Activated CD4-positive, alpha-beta T cell treated with anti-CD3 and anti-CD28 coated beads, Interleukin-2, Interleukin-4, amounts not matched to agents 100 ng/mL and 50 ng/mL, durations not matched to agents 16 hours and 8 hours (primary cell): ENCODE results near the gene LPIN1.

Experiments
- DNase-seq: peaks from one replicate; pipeline ENCODE4 v3.0.0-alpha.2; 2020; ENCODE audit warnings: low spot score

Gene LPIN1

GRCh38 chr2:11762799-11763461 lies 16.5 kb downstream of the LPIN1 start:
- no peak for DNase-seq

GRCh38 chr2:11764359-11764758 lies 17.9 kb downstream of the LPIN1 start:
- DNase-seq = no peak

DNA sequence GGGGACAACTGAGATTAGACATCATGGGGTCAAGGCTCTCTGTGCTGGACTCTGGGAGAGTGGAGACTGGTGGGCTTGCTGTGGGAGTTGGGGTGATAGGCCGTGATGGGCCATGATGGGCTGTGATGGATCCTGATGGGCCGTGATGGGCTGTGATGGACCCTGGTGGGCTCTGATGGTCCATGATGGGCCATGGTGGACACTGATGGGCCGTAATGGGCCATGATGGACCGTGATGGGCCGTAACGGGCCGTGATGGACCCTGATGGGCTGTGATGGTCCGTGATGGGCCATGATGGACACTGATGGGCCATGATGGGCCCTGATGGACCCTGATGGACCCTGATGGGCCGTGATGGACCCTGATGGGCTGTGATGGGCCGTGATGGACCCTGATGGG lies 18.5 kb downstream of the LPIN1 start:
- DNase-seq = no peak

DNA sequence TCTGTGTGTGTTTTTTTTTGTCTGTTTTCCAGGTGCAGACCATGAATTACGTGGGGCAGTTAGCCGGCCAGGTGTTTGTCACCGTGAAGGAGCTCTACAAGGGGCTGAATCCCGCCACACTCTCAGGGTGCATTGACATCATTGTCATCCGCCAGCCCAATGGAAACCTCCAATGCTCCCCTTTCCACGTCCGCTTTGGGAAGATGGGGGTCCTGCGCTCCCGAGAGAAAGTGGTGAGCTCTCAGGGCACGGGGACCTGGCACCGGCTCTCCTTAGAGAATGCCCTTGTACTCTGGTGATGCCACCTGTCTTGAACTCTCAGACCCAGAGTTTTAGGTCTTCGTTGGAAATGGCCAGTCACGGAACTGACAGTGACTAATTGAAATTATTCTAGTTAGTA lies 19.1 kb downstream of the LPIN1 start:
- no peak for DNase-seq

GRCh38 chr2:11766016-11766415 lies 19.6 kb downstream of the LPIN1 start:
- DNase-seq = no peak

DNA sequence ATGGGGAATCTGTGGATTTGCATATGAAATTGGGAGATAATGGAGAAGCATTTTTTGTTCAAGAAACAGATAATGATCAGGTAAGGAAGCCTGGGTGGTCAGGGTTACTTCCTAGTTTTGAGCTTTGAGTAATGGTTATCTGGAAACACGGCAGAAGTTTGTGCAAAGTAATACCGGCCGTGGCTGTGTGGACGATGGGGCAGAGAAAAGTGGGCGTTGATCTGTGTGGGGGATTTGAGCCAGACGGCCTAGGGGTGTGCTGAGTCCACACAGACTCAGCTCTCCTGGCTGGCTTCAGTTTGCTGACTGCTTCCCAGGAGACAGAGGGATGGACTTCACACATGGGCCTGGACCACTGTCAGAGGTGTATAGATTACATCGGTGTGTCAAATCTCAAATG lies 21.3 kb downstream of the LPIN1 start:
- DNase-seq = no peak

DNA sequence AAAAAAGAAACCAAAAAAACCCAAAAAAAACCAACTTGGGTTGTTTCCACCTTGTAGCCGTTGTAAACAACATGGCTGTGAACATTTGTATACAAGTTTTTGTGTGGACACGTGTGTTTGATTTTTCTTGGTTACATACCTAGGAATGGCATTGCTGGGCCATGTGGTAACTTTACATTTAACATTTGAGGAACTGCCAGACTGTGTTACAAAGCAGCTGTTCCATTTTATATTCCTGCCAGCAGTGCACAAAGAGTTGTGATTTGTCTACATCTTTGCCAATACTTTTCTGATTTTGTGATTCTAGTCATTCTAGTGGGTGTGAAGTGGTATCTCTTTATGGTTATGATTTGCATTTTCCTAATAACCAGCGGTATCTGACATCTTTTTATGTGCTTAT lies 22.5 kb downstream of the LPIN1 start:
- DNase-seq = no peak

DNA sequence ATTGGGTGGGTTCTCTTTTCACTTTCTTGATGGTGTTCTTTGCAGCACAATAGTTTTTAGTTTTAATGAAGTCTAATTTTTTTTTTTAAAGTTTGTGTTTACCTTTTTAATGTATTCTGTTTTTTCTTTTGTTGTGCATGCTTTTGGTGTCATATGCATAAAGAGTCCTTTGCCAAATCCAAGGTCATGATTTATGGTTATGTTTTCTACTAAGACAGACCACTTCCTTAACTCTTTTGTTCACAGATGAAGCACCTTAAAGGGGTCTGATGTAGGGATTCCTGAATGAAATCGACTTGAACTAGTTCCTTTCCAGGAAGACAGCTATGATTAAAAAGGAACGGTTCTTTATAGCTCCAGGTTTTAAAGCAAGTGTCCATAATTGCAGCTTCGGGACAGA lies 23.1 kb downstream of the LPIN1 start:
- DNase-seq = no peak

DNA sequence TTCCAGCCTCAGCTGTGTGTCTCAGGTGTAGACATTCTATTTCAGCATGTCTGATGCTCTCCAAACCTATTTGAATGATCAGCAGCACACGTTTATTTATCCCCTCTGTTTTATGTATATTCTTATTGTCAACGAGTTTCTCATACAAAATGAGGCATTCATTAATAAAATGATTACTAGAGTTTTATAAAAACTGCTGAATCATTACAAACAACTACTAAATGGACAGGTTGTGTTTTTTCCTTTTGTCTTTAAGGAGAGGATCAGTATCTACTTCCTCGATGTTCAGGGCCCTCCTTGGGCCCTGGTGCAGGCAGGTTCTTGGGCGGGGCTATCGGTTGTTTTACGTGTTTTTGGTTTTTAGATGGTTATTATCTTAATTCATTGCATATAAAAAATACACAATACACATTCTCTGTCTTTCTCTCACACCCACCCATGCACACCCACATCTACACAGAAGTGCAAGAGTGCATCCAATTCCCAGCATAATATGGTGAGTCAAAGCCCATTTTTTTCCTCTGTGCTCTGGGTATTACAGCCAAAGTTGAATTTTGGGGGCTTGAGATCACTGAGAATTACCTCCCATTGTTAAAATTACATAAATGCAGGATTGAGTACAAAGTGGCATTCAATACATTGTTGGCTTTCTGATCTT lies 24.2 kb downstream of the LPIN1 start:
- DNase-seq = no peak

GRCh38 chr2:11771971-11772615 lies 25.7 kb downstream of the LPIN1 start:
- DNase-seq = no peak

- DNase-seq = no peak
Measured at GRCh38 chr2:11773111-11773510, 26.7 kb downstream of the LPIN1 start.

- no peak for DNase-seq
Measured at GRCh38 chr2:11773747-11774525, 27.5 kb downstream of the LPIN1 start.

DNA sequence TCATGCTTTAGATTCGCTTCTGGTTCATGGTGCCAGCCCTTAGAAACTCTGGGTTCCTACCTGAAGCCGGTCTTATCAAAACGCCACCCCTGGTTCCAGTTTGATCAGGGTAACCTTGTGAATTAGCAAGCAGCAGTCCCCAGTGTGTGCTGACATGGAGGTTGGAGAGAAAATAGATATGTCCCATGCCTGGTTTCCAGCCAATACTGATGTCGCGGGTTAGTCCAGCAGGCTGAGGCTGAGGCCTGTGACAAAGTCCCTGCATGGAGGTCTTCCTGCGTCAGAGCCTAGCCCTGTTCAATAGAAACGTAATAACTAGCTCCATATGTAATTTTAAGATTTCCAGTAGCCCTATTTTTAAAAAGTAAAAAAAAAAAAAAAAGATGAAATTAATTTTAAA lies 28.2 kb downstream of the LPIN1 start:
- DNase-seq = no peak

GRCh38 chr2:11775384-11775783 lies 29.0 kb downstream of the LPIN1 start:
- peak; percentile 71 for DNase-seq

- no peak for DNase-seq
Measured at GRCh38 chr2:11777066-11777782, 30.8 kb downstream of the LPIN1 start.

DNA sequence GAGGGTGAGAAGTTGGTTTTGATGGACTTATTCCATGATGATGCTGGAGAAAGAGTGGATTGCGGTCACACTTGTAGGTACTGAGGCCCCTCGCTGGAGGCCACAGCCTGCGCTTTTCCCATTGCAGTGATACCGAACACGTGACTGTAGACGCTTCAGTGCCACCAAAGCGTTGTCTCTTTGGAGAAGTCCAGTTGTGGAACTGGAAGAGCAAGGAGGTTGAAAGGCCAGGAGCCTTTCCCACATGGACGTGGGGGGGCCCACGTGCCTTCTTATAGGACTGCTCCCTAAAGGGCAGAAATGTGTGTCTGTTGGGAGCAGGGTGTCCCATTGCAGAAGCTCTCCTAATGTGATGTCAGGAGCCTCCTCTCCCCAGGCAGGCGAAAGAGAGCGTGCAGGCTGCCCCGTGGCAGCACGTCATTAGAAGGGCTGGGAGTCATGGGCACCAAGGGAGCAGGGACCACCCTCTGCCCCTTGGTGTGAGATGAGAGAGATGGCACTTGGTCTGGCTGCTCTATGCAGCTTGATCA lies 31.5 kb downstream of the LPIN1 start:
- no peak for DNase-seq

DNA sequence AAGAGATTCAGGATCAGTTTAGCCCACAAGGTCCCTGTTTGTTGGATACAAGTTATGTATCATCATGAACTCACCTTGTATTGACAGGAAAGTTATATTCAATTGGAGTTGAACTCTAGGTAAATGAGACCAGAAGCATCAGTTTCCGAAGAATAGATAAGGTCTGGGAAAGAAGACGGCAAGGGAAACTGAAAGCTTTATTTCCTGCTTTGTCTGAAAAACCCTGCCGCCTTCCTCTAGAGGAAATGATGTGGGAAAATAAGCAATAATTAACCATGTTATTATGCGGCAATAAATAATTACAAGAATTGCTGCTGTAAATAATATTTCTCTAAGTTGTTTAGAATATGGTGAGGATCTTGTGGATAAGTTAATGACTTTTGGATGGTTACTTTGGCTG lies 32.0 kb downstream of the LPIN1 start:
- no peak for DNase-seq

DNA sequence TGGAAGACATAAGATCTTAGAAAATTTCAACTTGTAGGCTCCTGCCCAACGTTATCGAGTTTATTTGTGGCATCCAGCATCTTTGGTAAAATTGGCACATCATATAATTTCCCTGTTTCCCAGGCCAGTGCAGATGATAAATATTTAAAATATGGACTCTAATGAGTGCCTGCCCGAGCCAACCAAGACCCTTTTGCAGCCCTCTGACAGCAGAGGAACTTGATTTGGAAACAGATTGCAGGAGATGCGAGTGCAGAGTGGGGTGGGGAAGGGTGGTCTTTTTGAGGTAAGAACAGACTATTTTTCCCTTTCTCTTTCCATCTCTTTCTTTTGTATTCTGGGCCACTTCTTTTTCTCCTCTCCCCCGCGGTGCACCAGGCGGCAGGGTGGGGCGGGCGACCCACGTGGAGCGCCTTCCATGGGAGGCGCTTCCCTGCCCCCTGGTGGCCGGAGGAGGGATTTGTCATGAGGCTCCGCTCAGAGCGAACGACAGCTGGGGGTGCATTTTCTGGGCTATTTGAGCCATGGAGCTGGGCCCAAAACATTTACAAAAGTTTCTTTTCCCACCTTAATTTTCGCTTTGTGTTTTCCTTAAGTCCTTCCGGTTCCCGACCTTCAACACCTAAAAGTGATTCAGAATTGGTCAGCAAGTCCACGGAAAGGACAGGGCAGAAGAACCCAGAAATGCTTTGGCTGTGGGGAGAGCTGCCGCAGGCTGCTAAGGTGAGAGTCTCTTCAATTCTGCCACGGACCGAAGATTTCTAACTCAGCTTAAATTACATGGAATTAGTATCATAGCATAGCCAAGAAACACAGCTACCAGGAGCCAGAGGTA lies 32.7 kb downstream of the LPIN1 start:
- peak; percentile 86 for DNase-seq

GRCh38 chr2:11781602-11782001 lies 35.2 kb downstream of the LPIN1 start:
- no peak for DNase-seq

DNA sequence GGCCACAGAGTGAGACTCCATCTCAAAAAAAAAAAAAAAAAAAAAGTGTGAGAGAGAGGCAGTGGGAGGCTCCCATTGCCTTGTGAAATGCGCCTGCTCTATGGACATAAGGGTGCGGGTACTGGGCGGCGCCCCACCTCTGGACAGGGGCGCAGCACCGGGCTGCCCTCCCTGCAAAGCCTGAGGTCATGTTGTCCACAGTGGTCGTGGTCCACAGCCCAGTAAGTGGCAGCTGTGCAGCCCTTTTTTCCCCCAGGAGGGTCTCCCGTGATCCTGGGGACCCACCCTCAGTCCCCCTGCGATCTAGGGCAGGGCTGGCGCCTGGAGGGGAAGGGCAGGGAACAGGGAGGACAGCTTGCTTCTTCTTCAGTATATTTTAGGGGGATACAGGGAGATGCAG lies 37.8 kb downstream of the LPIN1 start:
- no peak for DNase-seq
